Astrocyte of the spinal cord (primary cell): ENCODE results near the gene HLA-F.

Source experiments
- DNase-seq: peaks from one replicate; pipeline ENCODE4 v3.0.0; 2011; ENCODE audit warnings: low read depth, low spot score
- H3K4me3 ChIP-seq: 2 replicates; pipeline ENCODE4 v1.5.1; 2011; ENCODE audit warnings: low read depth, mild to moderate bottlenecking, low read length, moderate library complexity
- CTCF ChIP-seq: IDR thresholded peaks from 2 replicates; pipeline ENCODE4 v1.5.1; 2012; ENCODE audit warnings: low read depth, mild to moderate bottlenecking, low read length, inconsistent platforms
- in situ Hi-C: cut with HindIII; loops from 2 replicates; pipeline ENCODE4 v1.10.0; 2017; ENCODE audit warnings: low sequenced_read_pairs

Gene HLA-F

DNA sequence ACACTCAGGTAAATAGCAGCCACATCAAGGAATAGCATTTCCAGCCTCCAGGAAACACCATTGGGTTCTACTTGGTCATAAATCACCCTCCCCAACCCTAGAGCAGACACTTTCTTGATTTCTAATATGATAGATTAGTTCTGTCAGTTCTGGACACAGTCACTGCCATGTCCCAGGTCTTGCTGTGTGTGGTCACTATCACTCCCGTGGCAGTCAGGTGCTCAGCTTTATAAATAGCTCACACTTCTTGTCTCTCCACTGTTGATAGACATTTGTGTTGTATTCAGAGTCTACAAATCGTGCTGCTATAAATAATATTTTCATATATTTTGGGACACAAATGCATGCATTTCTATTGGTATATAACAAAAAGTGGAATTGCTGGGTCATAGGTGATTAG lies 13.3 kb downstream of the HLA-F start:
- in situ Hi-C loops, result no loop called here
- no peak for TF ChIP-seq CTCF
- H3K4me3 ChIP-seq, result no peak overlapping the region
- no peak for DNase-seq

GRCh38 chr6:29737707-29738630 lies 14.7 kb downstream of the HLA-F start:
- TF ChIP-seq CTCF, result peak; percentile 73
- no peak overlapping the region for H3K4me3 ChIP-seq
- in situ Hi-C loops, result no loop called here
- DNase-seq, result peak; percentile 57

DNA sequence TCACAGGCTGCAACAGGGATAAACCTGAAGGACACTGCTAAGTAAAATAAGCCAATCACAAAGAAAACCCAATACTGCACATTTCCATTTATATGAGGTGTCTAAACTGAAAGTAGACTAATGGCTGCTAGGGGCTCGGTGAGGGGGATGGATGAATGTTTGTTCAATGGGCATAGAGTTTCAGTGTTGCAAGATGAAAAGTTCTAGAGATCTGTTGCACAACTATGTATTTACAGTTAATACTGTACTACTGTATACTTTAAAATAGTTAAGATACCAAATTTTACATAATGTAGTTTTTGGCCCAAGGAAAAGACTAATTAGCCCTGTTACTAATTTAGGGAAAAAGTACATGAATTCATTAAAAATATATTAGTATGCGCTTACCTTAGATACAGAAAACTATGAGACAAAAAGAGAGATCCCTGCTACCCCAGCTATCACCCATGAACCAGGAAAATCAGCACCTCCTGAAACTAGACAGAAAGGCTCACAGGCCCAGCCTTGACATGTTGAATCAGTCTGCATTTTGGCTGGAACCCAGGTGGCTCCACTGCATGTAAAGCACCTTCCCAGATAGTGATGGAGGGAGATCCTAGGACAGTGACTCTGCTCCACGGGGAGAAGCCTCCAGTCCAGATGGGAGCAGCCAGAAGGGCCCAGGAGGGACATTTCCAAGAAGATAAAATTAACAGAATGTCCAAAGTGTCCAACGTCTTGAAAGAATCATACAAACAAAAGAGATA lies 16.1 kb downstream of the HLA-F start:
- H3K4me3 ChIP-seq, result no peak overlapping the region
- in situ Hi-C loops, result no loop called here
- DNase-seq, result no peak
- TF ChIP-seq CTCF, result no peak

DNA sequence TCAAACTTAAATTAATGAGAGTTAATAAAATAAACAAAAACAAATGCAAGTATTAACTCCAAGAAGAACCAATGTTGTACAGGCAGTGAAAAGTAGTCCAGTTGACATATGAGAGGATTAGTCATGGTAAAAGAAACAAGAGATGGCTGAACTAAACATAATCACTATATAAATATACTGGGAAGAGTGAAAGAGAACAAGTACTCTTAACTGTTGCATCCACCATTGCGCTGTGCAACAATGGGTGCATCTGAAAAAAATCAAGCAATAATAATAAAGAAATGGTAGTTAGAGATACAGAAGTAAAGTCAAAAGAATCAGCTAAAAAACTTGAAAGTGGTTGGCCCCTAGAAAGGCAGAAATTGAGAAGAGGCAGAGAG lies 16.6 kb downstream of the HLA-F start:
- DNase-seq, result no peak
- no peak overlapping the region for H3K4me3 ChIP-seq
- no peak for TF ChIP-seq CTCF
- in situ Hi-C loops, result no loop called here

DNA sequence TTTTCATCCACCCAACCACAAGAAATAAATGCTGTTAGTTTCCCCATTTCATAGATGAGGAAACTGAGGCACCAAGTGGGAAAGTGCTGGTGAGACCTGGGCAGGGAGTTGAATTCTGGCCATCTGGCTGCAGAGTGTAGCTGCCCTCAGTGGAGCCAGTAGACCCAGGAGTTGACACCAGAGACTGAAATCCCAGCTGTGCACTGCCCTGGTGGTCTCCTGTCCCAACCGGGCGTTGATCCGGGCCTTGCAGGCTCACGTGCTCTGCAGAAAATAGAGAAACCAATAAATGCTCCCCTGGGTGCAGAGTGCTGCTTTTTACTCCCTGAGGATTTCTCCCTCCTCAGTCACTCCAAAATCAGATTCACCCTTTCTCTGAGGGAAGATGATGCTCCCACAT lies 18.4 kb downstream of the HLA-F start:
- H3K4me3 ChIP-seq, result no peak overlapping the region
- no peak for TF ChIP-seq CTCF
- no peak for DNase-seq
- in situ Hi-C loops, result no loop called here

GRCh38 chr6:29742127-29742526 lies 18.9 kb downstream of the HLA-F start:
- in situ Hi-C loops, result no loop called here
- H3K4me3 ChIP-seq, result no peak overlapping the region
- no peak for TF ChIP-seq CTCF
- DNase-seq, result no peak
